ENCODE data around the gene GNB1L. TPM values are rescaled to one million over a fixed set of nuclear protein-coding genes. Genes with fewer than 3 reads are reported as not detected.
A peak's percentile ranks its signal among the peaks of the same experiment; 100 is the strongest.

The GNB1L gene
- polyA plus RNA-seq, 1 experiment = 3.6 TPM

- CTCF ChIA-PET = interaction anchor here (1.2 kb wide), 1 partner anchor 32 kb away, joined by 4 read pairs; no protein-coding TSS in a partner anchor
- H3K27me3 ChIP-seq (ENCODE audit: control insufficient read depth, insufficient read depth, low read length) = peaks cover 19% of the 10 kb centered on the region
- no peak overlapping the region for H3K4me3 ChIP-seq (ENCODE audit: low read depth, low read length)
- POLR2A ChIA-PET = no interaction called here
- H3K36me3 ChIP-seq (ENCODE audit: control insufficient read depth, insufficient read depth, low read length) = no peaks in the 10 kb centered on the region
- DNase-seq (ENCODE audit: low read depth) = no peak
- TF ChIP-seq CTCF (IDR thresholded peaks at IDR 0.05; ENCODE audit: insufficient read depth, low read depth, low read length) = no peak
These were observed 92.7 kb downstream of the GNB1L start for GRCh38 chr22:19761725-19762567.

- ChIA-PET CTCF (no interaction called here), POLR2A (no interaction called here)
- Histone ChIP-seq H3K4me3 (ENCODE audit: low read depth, low read length) (peak overlapping the region; percentile 21), H3K36me3 (ENCODE audit: control insufficient read depth, insufficient read depth, low read length) (no peaks in the 10 kb centered on the region), H3K27me3 (ENCODE audit: control insufficient read depth, insufficient read depth, low read length) (peaks cover 22% of the 10 kb centered on the region)
- no peak for DNase-seq (ENCODE audit: low read depth)
- TF ChIP-seq CTCF (IDR thresholded peaks at IDR 0.05; ENCODE audit: insufficient read depth, low read depth, low read length) = no peak
These were observed 93.5 kb downstream of the GNB1L start for GRCh38 chr22:19760951-19761724.

GRCh38 chr22:19760058-19760950, 94.4 kb downstream of the GNB1L start, which contains the start of gene TBX1:
Gene TBX1 (plus strand): TSS chr22:19760778. CDS start chr22:19760844, 66 bp downstream.
- POLR2A ChIA-PET = no interaction called here

GRCh38 chr22:19759427-19760057, 95.1 kb downstream of the GNB1L start:
- ChIA-PET CTCF (no interaction called here), POLR2A (no interaction called here)
- no peaks in the 10 kb centered on the region for H3K36me3 ChIP-seq (ENCODE audit: control insufficient read depth, insufficient read depth, low read length)
- no peak for DNase-seq (ENCODE audit: low read depth)
- H3K4me3 ChIP-seq (ENCODE audit: low read depth, low read length) = no peak overlapping the region
- TF ChIP-seq CTCF (IDR thresholded peaks at IDR 0.05; ENCODE audit: insufficient read depth, low read depth, low read length) = no peak
- peaks cover 28% of the 10 kb centered on the region for H3K27me3 ChIP-seq (ENCODE audit: control insufficient read depth, insufficient read depth, low read length)

More at GRCh38 chr22:19760058-19760950, 94.4 kb downstream of the GNB1L start, which contains the start of gene TBX1:
- no peak for DNase-seq (ENCODE audit: low read depth)
- TF ChIP-seq CTCF (IDR thresholded peaks at IDR 0.05; ENCODE audit: insufficient read depth, low read depth, low read length) = no peak
- Histone ChIP-seq H3K27me3 (ENCODE audit: control insufficient read depth, insufficient read depth, low read length) (peaks cover 23% of the 10 kb centered on the region), H3K4me3 (ENCODE audit: low read depth, low read length) (peak within 1 kb of the TSS; percentile 21), H3K36me3 (ENCODE audit: control insufficient read depth, insufficient read depth, low read length) (no peaks in the 10 kb centered on the region)
- CTCF ChIA-PET = no interaction called here

Data from BJ (cell line).